Thoracic aorta (tissue), 2 donors: ENCODE results near the gene BMPR1A. TPM values are rescaled to one million over a fixed set of nuclear protein-coding genes. Genes with fewer than 3 reads are reported as not detected.
A peak's percentile ranks its signal among the peaks of the same experiment; 100 is the strongest.

ENCODE experiments used
- ATAC-seq: fragments of 150-250 bp; one replicate; pipeline ENCODE4 v1.8.0; 2017; ENCODE audit warnings: low read depth; ENCODE audit not compliant: insufficient number of reproducible peaks, low FRiP score
- DNase-seq: peaks from one replicate; pipeline ENCODE4 v3.0.0-alpha.2; 2020; ENCODE audit warnings: low spot score
- H3K27ac ChIP-seq, 2 donors: fragments of 200-600 bp; sonication (generic); 1 replicate in 1 of 2; 2 replicates in 1 of 2; pipeline ENCODE4 v1.5.1; 2016; ENCODE audit warnings: mild to moderate bottlenecking in 2 of 2, moderate library complexity in 2 of 2
- H3K27me3 ChIP-seq: fragments of 200-600 bp; sonication (generic); replicated peaks from 2 replicates; pipeline ENCODE4 v1.6.0; 2016; ENCODE audit warnings: mild to moderate bottlenecking; ENCODE audit not compliant: insufficient read depth
- H3K36me3 ChIP-seq: fragments of 200-600 bp; sonication (generic); one replicate; pipeline ENCODE4 v1.5.1; 2016
- H3K4me1 ChIP-seq, 2 donors: fragments of 200-600 bp; sonication (generic); 1 replicate in 1 of 2; 2 replicates in 1 of 2; pipeline versions ENCODE4 v1.5.1 to v1.6.0; 2016; ENCODE audit warnings: low read depth in 2 of 2, mild to moderate bottlenecking in 1 of 2; ENCODE audit not compliant: control insufficient read depth in 1 of 2
- H3K4me3 ChIP-seq: fragments of 200-600 bp; sonication (generic); 2 replicates; pipeline ENCODE4 v1.5.1; 2016; ENCODE audit warnings: mild to moderate bottlenecking
- H3K9me3 ChIP-seq: fragments of 200-600 bp; sonication (generic); 2 replicates; pipeline ENCODE4 v1.5.1; 2016
- total RNA-seq, 2 donors: library from RNA; depleted of rRNA; stranded (reverse); fragments of >200 nt; gene quantifications; one replicate each; pipeline versions ENCODE4 v1.1.0 to v1.2.3, GENCODE V29; 2016
- TF ChIP-seq, protein P1 (sequence below): fragments of 200-600 bp; sonication (generic); IDR thresholded peaks from one replicate; pipeline ENCODE4 v1.5.1; 2019; ENCODE audit warnings: antibody characterized with exemption

Gene BMPR1A
- total RNA-seq, 2 donors from 2014 or later = 69.0 to 130 TPM

- no peak for ATAC-seq
- TF ChIP-seq, protein P1, sequence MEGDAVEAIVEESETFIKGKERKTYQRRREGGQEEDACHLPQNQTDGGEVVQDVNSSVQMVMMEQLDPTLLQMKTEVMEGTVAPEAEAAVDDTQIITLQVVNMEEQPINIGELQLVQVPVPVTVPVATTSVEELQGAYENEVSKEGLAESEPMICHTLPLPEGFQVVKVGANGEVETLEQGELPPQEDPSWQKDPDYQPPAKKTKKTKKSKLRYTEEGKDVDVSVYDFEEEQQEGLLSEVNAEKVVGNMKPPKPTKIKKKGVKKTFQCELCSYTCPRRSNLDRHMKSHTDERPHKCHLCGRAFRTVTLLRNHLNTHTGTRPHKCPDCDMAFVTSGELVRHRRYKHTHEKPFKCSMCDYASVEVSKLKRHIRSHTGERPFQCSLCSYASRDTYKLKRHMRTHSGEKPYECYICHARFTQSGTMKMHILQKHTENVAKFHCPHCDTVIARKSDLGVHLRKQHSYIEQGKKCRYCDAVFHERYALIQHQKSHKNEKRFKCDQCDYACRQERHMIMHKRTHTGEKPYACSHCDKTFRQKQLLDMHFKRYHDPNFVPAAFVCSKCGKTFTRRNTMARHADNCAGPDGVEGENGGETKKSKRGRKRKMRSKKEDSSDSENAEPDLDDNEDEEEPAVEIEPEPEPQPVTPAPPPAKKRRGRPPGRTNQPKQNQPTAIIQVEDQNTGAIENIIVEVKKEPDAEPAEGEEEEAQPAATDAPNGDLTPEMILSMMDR = no peak
- no peak for DNase-seq
- no peak overlapping the region for H3K27ac ChIP-seq
- H3K4me3 ChIP-seq = no peak overlapping the region
- H3K36me3 ChIP-seq = no peaks in the 10 kb centered on the region
- no peaks in the 10 kb centered on the region for H3K9me3 ChIP-seq
- peaks cover 22 to 49% of the 10 kb centered on the region in 2 donors for H3K4me1 ChIP-seq
- H3K27me3 ChIP-seq = no peaks in the 10 kb centered on the region
These were observed 36.2 kb downstream of the BMPR1A start for GRCh38 chr10:86792461-86793167.

DNA sequence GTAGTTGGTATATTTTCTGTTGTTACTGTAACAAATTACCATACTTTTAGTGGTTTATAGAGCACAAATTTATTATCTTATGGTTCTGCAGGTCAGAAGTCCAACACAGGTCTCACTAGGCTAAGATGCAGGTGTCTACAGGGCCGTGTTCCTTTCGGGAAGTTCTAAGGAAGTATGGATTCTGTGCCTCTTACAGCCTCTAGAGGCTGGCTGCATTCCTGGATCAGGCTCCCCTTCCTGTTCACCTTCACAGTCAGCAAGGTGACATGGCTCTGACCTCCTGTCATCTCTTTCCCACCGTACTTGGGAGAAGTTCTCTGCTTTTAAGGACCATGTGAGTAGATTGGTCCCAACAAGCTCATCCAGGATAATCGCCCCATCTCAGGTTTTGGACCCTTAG, 37.3 kb downstream of the BMPR1A start:
- H3K9me3 ChIP-seq = no peaks in the 10 kb centered on the region
- H3K4me3 ChIP-seq = no peak overlapping the region
- H3K27ac ChIP-seq = peak overlapping the region in 1 of 2 donors; percentile 4
- no peaks in the 10 kb centered on the region for H3K36me3 ChIP-seq
- peaks cover 32 to 58% of the 10 kb centered on the region in 2 donors for H3K4me1 ChIP-seq
- TF ChIP-seq, protein P1 = no peak
- ATAC-seq (no peak), DNase-seq (no peak)
- H3K27me3 ChIP-seq = no peaks in the 10 kb centered on the region

DNA sequence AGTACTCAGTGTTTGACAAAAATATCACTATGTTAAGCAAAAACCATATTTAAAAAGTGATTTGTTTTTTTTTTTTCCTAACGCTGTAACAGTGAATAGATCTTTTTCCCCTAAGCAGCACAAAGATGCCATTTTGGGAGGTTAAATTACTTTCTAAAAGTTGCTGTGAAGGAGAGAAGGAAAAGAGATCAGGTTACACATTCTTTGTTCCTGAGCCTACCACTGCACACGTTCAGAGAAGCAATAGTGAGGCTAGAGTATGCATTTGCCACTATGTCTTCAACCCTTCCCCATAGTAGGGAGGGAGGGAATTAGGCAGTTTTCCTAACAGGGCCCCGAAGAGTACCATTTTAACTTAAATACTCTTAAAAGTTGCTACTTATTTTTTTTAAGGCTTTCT, 38.9 kb downstream of the BMPR1A start:
- Histone ChIP-seq H3K27ac (peak overlapping the region; percentile 39 to 72), H3K4me1 (peaks cover 36 to 73% of the 10 kb centered on the region in 2 donors)

DNA sequence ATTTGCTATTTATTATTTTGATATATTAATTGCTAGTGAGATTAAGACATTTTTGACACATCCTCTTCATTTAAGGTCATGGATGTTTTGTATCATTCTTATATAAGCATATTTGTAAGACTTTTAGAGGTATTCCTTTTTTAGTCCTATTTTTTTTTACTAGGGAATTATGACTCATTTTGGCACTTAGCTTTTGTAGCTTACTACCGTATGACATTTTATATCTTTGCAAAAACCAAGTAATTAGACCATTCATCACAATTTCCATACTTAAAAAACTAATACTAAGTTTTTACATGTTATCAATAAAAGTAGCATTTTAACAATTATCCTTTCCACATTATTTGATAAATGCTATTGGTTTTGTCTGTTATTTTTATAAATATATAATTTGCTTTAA, 41.6 kb downstream of the BMPR1A start:
- Histone ChIP-seq H3K4me3 (no peak overlapping the region), H3K9me3 (no peaks in the 10 kb centered on the region), H3K4me1 (peaks cover 36 to 87% of the 10 kb centered on the region in 2 donors), H3K27me3 (no peaks in the 10 kb centered on the region), H3K36me3 (no peaks in the 10 kb centered on the region), H3K27ac (peak overlapping the region in 1 of 2 donors; percentile 41)
- TF ChIP-seq, protein P1 = no peak
- DNase-seq (no peak), ATAC-seq (no peak)

More for the DNA sequence above, 38.9 kb downstream of the BMPR1A start:
- DNase-seq (no peak), ATAC-seq (no peak)
- H3K27me3 ChIP-seq = no peaks in the 10 kb centered on the region
- H3K9me3 ChIP-seq = no peaks in the 10 kb centered on the region
- peak overlapping the region; percentile 1 for H3K4me3 ChIP-seq
- TF ChIP-seq, protein P1 = no peak
- no peaks in the 10 kb centered on the region for H3K36me3 ChIP-seq

- no peak for DNase-seq
- Histone ChIP-seq H3K4me3 (peak overlapping the region; percentile 6), H3K9me3 (no peaks in the 10 kb centered on the region), H3K27ac (peak overlapping the region; percentile 26 to 41), H3K4me1 (peaks cover 38 to 87% of the 10 kb centered on the region in 2 donors), H3K36me3 (no peaks in the 10 kb centered on the region), H3K27me3 (no peaks in the 10 kb centered on the region)
- TF ChIP-seq, protein P1 = no peak
- no peak for ATAC-seq
These were observed 42.2 kb downstream of the BMPR1A start for GRCh38 chr10:86798611-86799010.
